Stimulated activated CD8-positive, alpha-beta memory T cell treated with anti-CD3 and anti-CD28 coated beads, Interleukin-4, amount 100 ng/mL, for 24 hours (primary cell): ENCODE measurements around the gene MDK.

Source experiments
- DNase-seq: peaks from one replicate; pipeline ENCODE4 v3.0.0-alpha.2; 2020; ENCODE audit warnings: low read depth

The MDK gene

DNA sequence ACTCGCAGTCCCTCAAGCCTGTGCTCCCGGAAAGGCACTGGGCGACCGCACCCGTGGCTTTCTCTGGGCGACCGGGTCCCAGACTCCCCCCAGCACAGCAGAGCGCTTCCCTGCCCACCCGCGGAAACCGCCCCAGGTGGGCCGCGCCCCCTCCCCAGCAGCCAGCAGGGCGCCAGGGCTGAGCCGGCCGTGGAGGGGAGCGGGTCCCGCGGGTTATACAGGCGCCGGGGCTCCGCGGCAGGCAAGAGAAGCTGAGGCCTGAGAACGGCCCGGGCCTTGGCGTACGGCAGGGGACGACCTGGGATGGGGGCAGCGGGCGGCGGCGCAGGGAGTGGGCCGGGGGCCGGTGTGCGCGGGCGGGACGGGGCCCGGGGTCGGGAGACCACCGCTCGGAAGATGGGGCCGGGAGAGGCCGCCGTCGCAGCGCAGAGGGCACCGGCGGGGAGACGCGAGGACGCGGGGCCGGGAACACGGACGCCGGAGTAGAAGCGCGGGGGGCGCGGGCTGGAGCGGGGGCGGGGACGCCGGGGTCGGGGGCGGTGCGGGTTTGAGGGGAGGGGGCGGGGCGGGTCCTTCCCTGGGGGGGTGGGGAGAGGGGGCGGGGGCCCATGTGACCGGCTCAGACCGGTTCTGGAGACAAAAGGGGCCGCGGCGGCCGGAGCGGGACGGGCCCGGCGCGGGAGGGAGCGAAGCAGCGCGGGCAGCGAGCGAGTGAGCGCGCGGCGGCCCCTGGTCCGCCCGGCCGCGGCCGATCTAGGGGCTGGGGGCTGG is at the start of gene MDK:
MDK (plus strand) TSS at position 622 of the 771 bp plus-strand sequence. CDS start 389 bp downstream, outside the sequence.
- no peak for DNase-seq

DNA sequence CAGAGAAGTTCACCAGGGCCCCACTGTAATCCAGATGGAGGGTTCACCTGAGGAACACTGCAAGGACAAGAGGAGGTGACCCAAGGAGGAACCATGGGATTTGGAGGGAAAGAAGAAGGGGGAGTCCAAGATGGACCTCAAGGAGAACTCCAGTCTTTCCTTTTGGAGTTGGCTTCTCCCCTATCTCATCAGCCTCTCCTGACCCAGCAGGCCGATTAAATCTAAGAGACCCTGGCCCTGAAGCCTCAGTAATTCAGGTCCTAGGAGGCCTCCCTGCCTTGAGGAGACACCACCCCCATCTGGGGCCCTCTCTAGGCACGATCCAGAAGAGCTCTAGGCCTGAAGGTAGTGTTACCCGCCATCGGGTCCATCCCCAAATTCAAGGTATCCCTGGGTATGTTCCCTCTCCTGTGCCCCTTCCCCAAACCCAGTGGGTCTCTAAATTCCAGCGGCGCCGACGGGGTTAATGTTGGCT is 49.3 kb upstream of the MDK start:
- no peak for DNase-seq

- DNase-seq, result no peak
Observed at GRCh38 chr11:46332568-46333393, 48.7 kb upstream of the MDK start.

DNA sequence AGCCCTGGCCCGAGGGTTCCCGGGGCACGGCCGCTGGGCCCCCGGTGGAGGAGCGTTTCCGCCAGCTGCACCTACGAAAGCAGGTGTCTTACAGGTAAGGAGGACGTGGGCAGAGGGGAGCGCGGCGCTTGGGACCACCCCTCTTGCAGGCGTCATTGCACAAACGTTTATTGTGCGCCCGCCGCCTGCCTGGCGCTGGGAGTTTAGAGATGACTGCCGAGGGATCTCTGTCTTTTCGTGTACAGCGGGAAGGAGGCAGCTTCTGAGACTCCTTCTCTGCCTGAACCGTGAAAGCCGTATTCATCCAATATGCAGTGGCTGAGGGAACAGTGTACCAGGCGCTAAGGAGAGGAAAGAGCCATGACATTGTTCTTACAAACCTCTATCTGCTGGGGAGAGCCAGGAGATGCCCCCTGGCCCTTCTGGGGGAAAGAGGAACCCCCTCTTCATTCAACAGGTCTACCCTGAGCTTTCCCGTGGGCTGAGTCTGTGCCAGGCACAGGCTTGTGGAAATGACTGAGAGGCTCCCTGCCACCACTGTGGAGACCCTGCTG is 48.0 kb upstream of the MDK start:
- no peak for DNase-seq

DNA sequence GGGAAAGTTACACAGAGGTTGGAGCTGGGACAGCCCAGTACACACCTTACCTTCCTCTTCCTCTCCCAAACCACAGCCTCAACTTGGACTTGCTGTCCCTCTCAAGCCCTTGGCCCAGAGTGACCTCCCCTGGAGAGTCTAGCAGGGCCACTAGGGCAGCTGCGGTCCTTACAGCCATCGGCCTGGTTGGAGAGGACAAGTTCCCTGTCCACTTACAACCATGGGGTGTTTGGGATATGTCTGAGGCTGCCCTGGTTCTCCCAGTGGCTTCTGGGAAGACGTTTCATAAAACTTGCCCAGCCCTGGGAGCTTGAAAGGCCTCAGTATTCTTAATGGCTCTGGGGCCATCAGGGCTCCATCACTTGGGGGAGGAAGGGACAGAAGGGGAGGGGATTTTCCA is 47.3 kb upstream of the MDK start:
- no peak for DNase-seq

- no peak for DNase-seq
Observed at GRCh38 chr11:46335271-46335670, 46.2 kb upstream of the MDK start.

DNA sequence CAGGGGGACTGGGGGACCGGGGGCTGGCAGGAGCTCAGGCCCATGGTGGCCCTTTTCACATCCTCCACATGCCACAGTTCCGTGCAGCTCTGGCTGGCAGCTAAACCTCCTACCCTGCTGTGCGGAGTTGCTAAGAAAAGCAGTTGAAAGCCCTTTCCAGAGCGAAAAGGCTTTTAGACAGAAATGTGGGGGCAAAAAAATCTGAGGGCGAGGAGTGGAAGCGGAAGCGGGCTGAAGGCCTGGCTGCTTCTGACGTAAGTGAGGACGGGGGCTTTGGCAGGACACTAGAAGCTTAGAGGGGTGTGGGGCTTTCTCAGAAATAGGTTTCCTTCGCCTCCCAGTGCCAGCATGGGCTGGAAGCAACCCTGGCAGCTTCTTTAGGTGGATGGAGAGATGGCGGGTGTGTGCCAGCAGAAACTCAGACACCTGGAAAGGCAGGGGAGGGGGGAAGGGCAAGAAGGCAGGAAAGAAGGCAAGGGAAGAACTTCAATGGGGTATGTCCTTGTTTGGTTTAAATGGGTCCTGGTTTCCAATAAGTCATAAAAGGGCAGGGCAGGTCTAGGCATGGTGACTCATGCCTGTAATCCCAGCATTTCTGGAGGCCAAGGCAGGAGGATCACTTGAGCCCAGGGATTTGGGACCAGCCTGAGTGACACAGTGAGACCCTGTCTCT is 45.4 kb upstream of the MDK start:
- no peak for DNase-seq

GRCh38 chr11:46336563-46337180 is 44.8 kb upstream of the MDK start:
- no peak for DNase-seq

GRCh38 chr11:46337626-46338345 is 43.7 kb upstream of the MDK start:
- DNase-seq, result no peak

- no peak for DNase-seq
Observed at GRCh38 chr11:46338636-46338987, 42.9 kb upstream of the MDK start.

DNA sequence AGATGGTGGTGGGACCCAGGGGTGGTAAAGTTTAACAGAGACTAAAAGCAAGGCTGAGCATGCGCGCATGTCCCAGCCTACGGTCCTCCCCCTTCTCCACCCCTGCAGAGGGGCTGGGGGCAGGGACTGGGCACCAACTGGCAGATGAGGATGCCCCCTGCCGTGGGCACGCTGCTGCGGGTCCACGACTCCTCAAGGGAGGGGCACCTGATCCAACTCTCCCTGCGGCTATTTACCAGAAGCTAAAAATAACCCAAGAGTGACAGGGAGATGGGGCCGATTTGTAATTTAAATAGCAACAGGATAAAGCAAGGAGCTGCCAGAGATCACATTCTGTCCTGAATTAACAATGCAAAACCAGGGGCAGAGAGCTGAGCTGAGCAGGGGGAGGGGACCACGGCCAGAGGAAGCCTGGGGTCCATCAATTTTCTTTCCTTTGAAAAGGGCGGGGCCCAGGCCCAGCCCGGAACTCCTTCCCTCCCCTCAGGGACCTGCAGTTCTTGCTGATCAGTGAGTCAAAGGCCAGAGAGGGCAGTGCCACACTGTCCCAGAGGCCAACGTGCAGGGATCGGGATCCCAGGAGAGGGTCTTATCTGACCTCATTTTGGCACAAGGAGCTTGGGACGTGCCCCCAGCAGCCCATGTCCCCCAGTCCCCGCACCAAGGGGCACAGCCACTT is 42.3 kb upstream of the MDK start:
- DNase-seq, result no peak

DNA sequence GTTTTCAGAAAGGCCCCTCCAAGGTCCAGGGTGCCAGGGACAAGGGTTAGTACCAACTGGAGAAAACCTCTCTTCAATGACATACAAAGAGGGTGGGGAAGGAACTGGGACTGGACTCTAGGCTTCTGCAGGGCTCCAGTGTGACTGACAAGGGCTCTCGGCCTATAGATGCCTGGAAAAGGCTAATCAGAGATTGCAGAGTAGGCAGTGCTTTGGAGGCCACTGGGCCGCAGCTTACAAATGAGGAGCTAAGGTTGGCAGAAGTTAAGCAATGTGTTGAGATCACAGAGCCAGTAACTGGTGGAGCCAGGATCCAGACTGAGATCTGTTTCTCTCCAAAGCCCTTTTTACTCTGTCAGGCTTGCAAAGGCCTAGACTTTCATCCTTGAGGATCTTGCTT is 41.7 kb upstream of the MDK start:
- DNase-seq, result no peak

- DNase-seq, result no peak
Observed at GRCh38 chr11:46341454-46341853, 40.0 kb upstream of the MDK start.

DNA sequence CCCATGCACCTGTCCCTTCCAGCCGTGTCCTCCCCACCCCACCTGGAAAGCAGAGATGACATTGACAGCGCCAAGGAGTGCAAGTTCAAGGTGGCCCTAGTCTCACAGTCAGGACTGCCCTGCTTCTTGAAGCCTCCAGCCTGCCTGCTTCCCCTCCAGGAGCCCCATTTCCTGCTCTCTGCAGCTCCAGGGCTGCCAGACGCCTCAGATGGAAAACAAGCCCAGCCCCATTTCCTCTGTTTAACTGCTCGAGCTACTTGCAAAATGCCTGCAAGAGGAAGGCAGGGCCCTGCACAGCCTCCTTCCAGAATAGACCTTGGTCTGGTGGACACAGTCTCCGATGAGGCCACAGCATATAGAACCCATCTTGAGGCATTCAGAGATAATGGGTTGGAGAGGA is 39.2 kb upstream of the MDK start:
- no peak for DNase-seq

DNA sequence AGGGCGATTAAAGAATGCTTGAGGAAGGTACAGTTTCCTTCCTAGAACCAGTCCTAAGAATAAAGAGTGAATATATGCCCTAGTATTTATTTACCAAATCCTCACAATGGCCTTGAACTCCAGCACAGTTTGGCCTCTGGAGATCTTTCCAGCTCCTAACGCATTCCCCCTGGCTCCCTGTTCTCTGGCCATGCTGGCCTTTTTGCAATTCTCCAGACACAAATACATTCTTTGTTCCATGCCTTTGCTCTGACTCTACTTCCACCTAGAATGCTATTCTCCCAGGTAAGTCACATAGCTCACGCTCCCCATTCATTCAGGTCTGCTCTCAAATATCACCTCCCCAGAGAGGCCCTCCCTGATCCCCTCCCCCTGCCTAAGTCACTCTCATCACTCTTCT is 37.9 kb upstream of the MDK start:
- DNase-seq, result no peak

DNA sequence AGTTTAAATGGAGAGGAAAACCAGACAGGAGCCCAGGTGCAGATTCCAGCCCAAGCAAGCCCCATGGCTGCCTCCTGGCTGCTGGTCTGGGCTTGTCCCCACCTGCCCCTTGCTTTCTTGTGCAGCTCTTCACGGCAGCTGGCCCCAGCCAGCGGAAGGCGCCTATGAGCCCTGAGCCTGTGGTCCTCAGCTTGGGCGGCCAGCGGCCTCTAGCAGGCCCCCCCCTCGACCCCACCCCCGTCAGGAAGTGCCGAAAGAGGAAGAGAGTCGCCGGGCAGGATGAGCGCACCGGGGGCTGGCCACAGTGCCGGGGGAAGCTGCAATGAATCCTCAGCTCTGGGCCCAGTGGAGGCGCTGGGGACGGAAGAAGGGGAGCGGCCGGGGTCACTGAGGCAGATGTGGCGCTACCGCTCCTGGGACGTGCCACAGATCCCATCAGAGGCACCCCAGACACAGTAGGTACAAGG is 36.3 kb upstream of the MDK start:
- DNase-seq, result no peak

DNA sequence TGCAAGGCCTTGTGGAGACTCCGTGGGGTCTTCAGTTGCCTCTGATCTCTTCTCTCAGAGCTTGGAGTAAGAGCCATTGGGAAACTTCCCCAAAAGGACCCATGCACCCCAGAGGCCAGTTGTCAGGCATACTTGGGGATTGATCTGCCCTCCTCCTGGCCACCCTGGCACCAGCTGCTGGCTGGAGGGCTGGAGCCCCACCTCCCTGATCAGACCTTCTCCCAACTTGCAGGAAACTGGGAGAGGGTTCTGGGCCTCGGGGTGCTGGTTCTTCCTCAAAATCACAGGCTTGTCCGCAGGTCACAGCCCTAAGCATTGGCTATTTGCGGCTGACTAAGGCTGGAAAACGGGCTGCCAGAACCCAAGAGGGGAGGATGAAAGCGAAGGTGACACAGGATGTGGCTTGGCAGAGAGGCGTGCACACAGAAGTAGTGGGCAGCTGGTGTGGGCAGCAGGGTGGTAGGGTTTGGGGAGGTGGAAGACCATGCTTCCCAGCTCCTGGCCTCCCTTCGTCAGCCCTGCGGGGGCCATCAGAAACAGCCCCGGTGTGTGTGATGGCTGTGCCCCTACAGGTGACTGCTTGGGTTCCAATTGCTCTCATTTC is 35.5 kb upstream of the MDK start:
- no peak for DNase-seq

- DNase-seq, result peak; percentile 82
Observed at GRCh38 chr11:46346886-46347636, 34.4 kb upstream of the MDK start, which contains the start of gene DGKZ. DGKZ (plus strand) TSS chr11:46347463; CDS start chr11:46347660, 197 bp downstream.

- no peak for DNase-seq
Observed at GRCh38 chr11:46347637-46348311, 33.7 kb upstream of the MDK start.
